Suprapubic skin (tissue), 3 donors: Measurements from ENCODE around the gene PNN.
"Not testable (repeated sequence)": the region's sequence is repeated elsewhere in the genome, so short reads cannot be mapped to it uniquely, and the experiment has no call there.

Source experiments
- POLR2A ChIP-seq, 2 donors: fragments of 450-650 bp; IDR thresholded peaks; one replicate each; pipeline ENCODE4 v1.6.1; 2017; ENCODE audit warnings: antibody characterized with exemption in 2 of 2, mild to moderate bottlenecking in 2 of 2, moderate library complexity in 2 of 2
- TF ChIP-seq, protein P1 (sequence below), 2 donors: fragments of 200-600 bp in 1 of 2; fragments of 450-650 bp in 1 of 2; sonication (generic) in 1 of 2; IDR thresholded peaks; one replicate each; pipeline ENCODE4 v1.5.1; 2016 to 2019; ENCODE audit warnings: antibody characterized with exemption in 2 of 2, mild to moderate bottlenecking in 1 of 2, moderate library complexity in 1 of 2

DNA sequence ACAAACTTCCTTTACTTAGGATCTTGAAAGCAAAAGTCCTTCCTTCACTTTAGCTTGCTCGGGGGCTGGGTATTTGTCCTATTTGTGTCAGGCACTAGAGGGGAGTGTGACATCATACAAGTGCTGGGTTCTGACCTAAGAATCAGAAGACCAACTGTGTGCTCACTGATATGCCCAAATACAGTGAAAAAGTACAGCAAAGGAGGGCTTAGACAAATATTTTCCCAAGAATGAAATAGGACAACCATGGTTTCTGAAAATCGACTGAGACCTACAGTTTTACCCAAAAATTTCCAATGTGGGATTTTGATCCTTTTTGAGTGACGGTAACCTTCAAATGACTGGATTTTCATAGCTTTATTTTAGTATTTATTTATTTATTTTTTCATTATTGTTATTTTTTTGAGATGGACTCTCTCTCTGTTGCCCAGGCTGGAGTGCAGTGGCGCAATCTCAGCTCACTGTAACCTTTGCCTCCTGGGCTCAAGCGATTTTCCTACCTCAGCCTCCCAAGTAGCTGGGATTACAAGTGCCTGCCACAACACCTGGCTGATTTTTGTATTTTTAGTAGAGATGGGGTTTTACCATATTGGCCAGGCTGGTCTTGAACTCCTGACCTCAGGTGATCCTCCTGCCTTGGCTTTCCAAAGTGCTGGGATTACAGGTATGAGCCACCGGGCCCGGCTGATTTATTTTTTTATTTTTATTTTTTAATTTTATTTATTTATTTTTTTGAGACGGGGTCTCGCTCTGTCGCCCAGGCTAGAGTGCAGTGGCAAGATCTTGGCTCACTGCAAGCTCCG lies 56.9 kb downstream of the PNN start:
- TF ChIP-seq, protein P1, sequence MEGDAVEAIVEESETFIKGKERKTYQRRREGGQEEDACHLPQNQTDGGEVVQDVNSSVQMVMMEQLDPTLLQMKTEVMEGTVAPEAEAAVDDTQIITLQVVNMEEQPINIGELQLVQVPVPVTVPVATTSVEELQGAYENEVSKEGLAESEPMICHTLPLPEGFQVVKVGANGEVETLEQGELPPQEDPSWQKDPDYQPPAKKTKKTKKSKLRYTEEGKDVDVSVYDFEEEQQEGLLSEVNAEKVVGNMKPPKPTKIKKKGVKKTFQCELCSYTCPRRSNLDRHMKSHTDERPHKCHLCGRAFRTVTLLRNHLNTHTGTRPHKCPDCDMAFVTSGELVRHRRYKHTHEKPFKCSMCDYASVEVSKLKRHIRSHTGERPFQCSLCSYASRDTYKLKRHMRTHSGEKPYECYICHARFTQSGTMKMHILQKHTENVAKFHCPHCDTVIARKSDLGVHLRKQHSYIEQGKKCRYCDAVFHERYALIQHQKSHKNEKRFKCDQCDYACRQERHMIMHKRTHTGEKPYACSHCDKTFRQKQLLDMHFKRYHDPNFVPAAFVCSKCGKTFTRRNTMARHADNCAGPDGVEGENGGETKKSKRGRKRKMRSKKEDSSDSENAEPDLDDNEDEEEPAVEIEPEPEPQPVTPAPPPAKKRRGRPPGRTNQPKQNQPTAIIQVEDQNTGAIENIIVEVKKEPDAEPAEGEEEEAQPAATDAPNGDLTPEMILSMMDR (IDR thresholded peaks at IDR 0.05) = not testable (repeated sequence)
- not testable (repeated sequence) for TF ChIP-seq POLR2A (IDR thresholded peaks at IDR 0.05)
